HEK293T (cell line): ENCODE results near the gene KIF4B.

Experiments used
- ARNT ChIP-seq: fragments of 450-650 bp; IDR thresholded peaks from 2 replicates; pipeline ENCODE4 v1.6.1; 2017; ENCODE audit warnings: mild to moderate bottlenecking
- BHLHE40 ChIP-seq: fragments of 450-650 bp; IDR thresholded peaks from 2 replicates; pipeline ENCODE4 v1.6.1; 2016; ENCODE audit warnings: mild to moderate bottlenecking, moderate library complexity, borderline replicate concordance
- CTBP1 ChIP-seq: fragments of 450-650 bp; IDR thresholded peaks from 2 replicates; pipeline ENCODE4 v1.6.1; 2016; ENCODE audit warnings: borderline replicate concordance
- ELF4 ChIP-seq: fragments of 450-650 bp; IDR thresholded peaks from 2 replicates; pipeline ENCODE4 v1.6.1; 2017; ENCODE audit warnings: antibody characterized with exemption
- FOXA1 ChIP-seq: fragments of 450-650 bp; IDR thresholded peaks from 2 replicates; pipeline ENCODE4 v1.6.1; 2016; ENCODE audit warnings: mild to moderate bottlenecking
- FOXK2 ChIP-seq: fragments of 450-650 bp; IDR thresholded peaks from 2 replicates; pipeline ENCODE4 v1.6.1; 2016; ENCODE audit warnings: mild to moderate bottlenecking
- HDGF ChIP-seq: fragments of 450-650 bp; IDR thresholded peaks from 2 replicates; pipeline ENCODE4 v1.6.1; 2017; ENCODE audit warnings: antibody characterized with exemption, borderline replicate concordance
- L3MBTL2 ChIP-seq: fragments of 450-650 bp; conservative IDR thresholded peaks from 2 replicates; pipeline ENCODE4 v1.6.1; 2016; ENCODE audit warnings: mild to moderate bottlenecking
- LEF1 ChIP-seq: fragments of 450-650 bp; IDR thresholded peaks from 2 replicates; pipeline ENCODE4 v1.6.1; 2017; ENCODE audit warnings: mild to moderate bottlenecking, borderline replicate concordance
- PKNOX1 ChIP-seq: fragments of 450-650 bp; IDR thresholded peaks from 2 replicates; pipeline ENCODE4 v1.6.1; 2016
- SP1 ChIP-seq: fragments of 450-650 bp; IDR thresholded peaks from 2 replicates; pipeline ENCODE4 v1.6.1; 2017
- SUZ12 ChIP-seq: fragments of 450-650 bp; IDR thresholded peaks from 2 replicates; pipeline ENCODE4 v1.6.1; 2016; ENCODE audit warnings: mild to moderate bottlenecking
- TARDBP ChIP-seq: fragments of 450-650 bp; IDR thresholded peaks from 2 replicates; pipeline ENCODE4 v1.6.1; 2016
- ZNF384 ChIP-seq: fragments of 450-650 bp; IDR thresholded peaks from 2 replicates; pipeline ENCODE4 v1.6.1; 2016

- TF ChIP-seq SUZ12 (no peak), SP1 (no peak), ARNT (no peak), FOXK2 (no peak), ELF4 (no peak), CTBP1 (no peak), L3MBTL2 (no peak), HDGF (no peak), BHLHE40 (no peak), PKNOX1 (no peak), ZNF384 (no peak), LEF1 (no peak), TARDBP (no peak), FOXA1 (no peak)
These were observed 27.4 kb upstream of the KIF4B start for GRCh38 chr5:154986151-154986550.
